ENCODE data around the gene NUDT14.

NUDT14 gene

DNA sequence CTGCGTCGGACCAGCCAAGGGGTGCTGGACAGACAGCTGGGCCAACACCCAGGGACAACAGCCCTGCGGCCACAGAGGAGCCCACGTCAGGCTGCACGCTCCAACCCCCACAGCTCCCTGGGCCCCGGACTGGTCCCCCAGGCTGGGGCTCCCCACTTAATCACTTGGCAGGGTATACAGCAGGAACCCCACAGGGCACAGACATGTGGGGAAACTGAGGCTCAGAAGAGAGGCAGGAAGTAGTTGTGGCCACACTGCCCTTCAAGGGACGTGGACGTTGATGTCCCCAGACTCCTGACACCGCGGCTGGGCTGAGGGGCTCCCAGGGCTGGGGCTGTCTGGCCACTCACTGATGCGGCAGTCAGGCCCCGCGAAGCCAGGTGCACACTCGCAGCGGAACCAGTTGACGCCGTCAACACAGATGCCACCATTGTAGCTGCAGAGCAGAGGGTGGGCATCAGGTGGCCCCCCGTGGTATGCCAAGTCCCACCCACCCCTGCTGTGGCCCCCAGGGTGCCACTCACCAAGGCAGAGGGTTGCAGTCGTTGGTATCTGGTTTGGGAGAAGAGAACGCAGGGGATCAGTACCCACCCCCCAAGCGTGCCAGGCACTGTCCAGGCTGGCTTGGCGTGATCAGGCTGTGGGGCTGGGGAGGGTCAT lies 34.0 kb downstream of the NUDT14 start:
- no peak for DNase-seq (ENCODE audit: low read depth, low spot score)

GRCh38 chr14:105146181-105146975 lies 34.7 kb downstream of the NUDT14 start:
- DNase-seq (ENCODE audit: low read depth, low spot score) = no peak

GRCh38 chr14:105145381-105146180 lies 35.5 kb downstream of the NUDT14 start:
- no peak for DNase-seq (ENCODE audit: low read depth, low spot score)

DNA sequence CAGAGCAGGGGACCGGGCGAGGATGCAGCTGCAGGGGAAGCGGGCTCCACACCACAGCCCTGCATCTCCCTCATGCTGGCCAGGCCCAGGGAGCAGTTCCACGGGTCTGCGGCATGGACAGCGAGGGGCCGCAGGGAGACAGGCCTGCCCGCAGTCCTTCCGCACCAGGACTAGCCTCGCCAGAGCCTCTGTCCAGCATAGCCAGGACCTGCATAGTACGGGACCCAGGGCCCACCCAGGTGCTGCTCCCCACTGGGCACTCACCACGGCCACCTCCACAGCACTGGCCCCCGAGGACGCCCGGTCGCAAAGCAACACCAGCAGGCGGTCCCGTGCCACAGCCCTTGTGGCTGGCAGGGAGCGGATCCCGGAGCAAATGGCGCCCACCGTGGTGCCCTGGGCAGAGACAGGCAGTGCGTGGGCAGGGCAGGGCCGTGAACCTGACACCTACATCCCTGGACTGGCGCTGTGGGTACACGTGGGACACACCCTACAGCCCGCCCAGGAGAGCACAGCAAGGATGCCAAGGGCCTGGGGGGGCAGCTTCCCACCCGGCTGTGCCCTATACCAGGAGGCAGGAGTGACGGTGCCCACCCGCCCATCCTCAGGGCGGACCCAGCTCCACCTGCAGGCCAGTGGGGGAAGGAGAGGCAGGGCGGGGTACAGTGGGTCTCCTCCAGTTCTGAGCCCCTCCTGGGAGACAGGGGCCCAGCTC lies 36.3 kb downstream of the NUDT14 start:
- DNase-seq (ENCODE audit: low read depth, low spot score) = no peak

DNA sequence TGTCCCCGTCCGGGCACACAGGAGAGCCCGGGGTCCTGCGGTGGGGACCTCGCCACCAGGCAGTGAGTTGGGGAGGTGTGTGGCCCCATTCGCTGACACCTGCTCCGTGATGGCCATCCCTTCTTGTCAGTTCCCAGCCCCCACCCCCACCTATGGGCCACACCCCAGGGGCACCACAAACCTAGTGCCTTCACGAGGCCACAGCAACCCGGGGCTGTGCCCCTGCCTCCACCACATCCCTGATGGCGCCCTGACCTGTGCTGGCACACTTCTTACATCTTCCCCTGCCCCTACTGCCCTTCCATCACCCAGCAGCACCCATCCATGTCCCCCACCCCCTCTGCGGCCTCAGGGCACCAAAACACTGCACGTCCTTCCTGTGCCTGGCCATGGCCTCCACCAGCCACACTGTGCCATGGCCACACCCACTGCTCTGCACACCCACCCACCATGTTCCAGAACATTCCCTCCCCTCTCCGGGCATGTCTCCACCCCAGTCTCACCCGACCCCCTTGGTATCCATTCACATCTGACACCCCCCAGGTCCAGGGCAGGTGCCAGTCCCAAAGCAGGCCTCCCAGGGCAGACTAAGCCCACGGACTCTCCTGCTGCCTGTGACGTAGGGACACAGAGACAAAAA lies 37.0 kb downstream of the NUDT14 start:
- no peak for DNase-seq (ENCODE audit: low read depth, low spot score)

DNA sequence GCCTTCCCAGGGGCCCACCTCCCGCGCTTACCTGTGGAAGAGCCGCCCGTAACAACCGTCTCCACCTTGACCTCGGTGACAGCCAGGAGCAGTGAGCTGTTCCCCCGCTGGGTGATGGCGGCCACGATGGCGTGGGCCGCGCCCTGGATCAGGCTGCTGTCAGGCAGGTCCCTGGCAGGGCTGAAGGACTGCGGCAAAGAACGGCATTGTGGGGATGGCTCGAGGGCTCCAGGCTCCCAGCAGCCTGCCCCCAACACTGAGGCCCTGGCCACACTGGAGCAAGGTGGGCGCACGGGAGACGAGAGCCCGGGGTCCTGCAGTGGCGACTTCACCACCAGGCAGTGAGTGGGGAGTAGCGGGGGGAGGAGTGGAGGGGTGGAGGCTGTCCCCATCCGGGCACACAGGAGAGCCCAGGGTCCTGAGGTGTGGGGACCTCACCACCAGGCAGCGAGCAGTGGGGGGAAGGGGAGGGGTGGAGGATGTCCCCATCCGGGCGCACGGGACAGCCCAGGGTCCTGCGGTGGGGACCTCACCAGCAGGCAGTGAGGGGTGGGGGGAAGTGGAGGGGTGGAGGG lies 37.6 kb downstream of the NUDT14 start:
- DNase-seq (ENCODE audit: low read depth, low spot score) = no peak

- DNase-seq (ENCODE audit: low read depth, low spot score) = no peak
Measured at GRCh38 chr14:105142651-105143450, 38.3 kb downstream of the NUDT14 start.

GRCh38 chr14:105141486-105142281 lies 39.4 kb downstream of the NUDT14 start:
- no peak for DNase-seq (ENCODE audit: low read depth, low spot score)

DNA sequence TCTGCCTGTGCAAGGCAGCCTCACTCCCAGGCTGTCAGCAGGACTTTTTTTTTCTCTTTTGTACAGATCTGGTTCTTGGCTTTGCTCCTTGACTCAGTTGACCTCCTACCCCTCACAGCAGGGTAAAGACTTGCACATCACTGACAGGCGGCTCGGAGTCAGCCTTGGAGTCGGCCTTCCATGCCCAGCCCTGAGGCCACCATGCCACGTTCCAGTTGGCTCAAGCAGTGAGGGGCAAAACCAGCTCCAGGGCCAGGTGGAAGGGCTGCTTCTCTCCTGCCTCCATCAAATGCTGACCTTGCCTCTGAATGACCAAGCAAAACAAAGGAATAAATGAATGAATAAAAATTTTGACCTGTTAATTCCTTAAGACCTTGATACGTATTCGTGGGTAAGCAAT lies 40.1 kb downstream of the NUDT14 start:
- DNase-seq (ENCODE audit: low read depth, low spot score) = no peak

DNA sequence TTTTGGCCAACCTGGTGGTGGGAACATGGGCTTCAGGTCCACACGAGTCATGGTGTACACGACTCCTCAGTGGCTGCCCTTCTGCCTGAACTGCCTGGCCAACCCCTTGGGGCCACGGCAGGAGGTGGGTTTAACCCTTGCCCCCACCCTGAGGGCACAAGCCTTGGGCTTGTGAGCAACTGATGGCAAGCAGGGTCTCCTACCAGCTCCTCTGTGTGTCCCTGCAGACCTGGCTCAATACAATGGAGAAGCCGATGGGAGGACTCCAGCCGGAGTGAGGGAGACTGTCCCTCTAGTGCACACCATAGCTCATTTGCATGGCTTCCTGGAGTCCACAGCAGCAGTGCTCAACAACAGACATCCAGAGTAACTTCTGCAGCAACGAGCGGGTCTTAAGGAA lies 40.5 kb downstream of the NUDT14 start:
- DNase-seq (ENCODE audit: low read depth, low spot score) = no peak

- DNase-seq (ENCODE audit: low read depth, low spot score) = no peak
Measured at GRCh38 chr14:105139831-105140239, 41.3 kb downstream of the NUDT14 start.

GRCh38 chr14:105139212-105139825 lies 41.8 kb downstream of the NUDT14 start:
- no peak for DNase-seq (ENCODE audit: low read depth, low spot score)

DNA sequence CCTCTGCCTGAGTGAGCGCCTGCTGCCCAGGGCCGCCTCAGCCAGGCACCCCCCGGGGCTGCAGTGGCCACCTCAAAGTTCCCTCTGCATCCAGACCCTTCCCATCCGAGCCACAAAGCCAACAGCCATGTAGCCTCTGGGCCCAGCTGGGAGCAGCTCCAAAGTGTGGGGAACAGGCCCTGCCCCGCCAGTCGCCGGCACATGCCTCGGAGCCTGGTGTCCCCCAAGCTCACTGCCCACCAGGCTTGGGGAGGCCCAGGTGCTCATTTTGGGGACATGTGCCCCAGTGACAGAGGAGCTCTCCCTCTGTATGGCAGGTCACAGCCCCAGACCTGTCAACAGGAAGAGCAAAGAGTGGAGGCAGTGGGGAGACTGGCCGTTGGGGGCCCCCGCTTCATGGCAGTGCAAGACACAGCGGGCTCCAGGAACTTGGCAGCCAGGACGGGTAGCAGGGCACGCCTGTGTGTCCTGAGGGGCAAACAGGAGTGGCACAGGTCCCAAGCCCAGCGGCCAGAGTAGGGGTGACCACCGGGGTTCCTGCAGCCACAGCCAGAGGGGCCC lies 42.5 kb downstream of the NUDT14 start:
- no peak for DNase-seq (ENCODE audit: low read depth, low spot score)

GRCh38 chr14:105138021-105138541 lies 43.0 kb downstream of the NUDT14 start:
- no peak for DNase-seq (ENCODE audit: low read depth, low spot score)

DNA sequence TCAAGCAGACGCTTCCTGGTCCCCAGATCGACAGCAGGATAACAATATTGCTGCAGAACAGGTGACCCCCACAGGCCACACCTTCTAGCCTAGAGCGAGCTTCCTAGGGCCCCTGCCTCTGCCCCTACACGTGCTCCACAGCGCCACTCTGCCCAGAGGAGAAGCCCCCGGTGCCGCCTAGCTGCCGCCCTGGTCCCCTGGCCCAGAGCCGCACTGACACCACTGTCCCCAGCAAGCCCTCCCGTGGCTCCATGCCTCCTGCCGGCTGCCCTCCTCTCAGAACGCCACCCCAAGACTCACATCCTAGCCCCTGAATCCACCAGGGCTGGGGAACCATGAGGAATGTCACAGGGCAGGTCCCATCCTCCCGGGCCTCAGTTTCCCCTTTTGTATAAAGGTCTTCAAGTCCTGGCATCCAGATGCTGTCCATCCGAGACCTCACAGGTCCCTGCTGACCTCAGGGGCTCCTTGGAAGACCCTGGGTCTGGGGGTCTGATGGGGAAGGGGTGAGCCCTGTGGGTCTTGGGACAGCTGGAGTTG lies 43.6 kb downstream of the NUDT14 start:
- DNase-seq (ENCODE audit: low read depth, low spot score) = no peak

GRCh38 chr14:105136401-105137322 lies 44.5 kb downstream of the NUDT14 start:
- no peak for DNase-seq (ENCODE audit: low read depth, low spot score)
